H1 (cell line): ENCODE results near the gene HADH. TPM values are rescaled to one million over a fixed set of nuclear protein-coding genes. Genes with fewer than 3 reads are reported as not detected.

Source experiments
- ATF2 ChIP-seq: IDR thresholded peaks from 2 replicates; pipeline ENCODE4 v1.6.1; 2012; ENCODE audit warnings: low read length, inconsistent platforms
- ATF3 ChIP-seq: IDR thresholded peaks from 2 replicates; pipeline ENCODE4 v1.6.1; 2011; ENCODE audit warnings: low read depth, mild to moderate bottlenecking, low read length; ENCODE audit not compliant: insufficient read depth
- CTBP2 ChIP-seq: IDR thresholded peaks from 2 replicates; pipeline ENCODE4 v1.7.0; 2011; ENCODE audit warnings: borderline replicate concordance, mild to moderate bottlenecking, moderate library complexity, mixed read lengths, low read length; ENCODE audit not compliant: insufficient read depth, insufficient read length
- EGR1 ChIP-seq: IDR thresholded peaks from 2 replicates; pipeline ENCODE4 v1.6.1; 2011; ENCODE audit warnings: low read depth, low read length, borderline replicate concordance
- GABPA ChIP-seq: IDR thresholded peaks from 2 replicates; pipeline ENCODE4 v1.6.1; 2011; ENCODE audit warnings: mild to moderate bottlenecking, low read length, moderate library complexity, borderline replicate concordance; ENCODE audit not compliant: insufficient read depth
- GTF2F1 ChIP-seq: IDR thresholded peaks from 2 replicates; pipeline ENCODE4 v1.6.1; 2012; ENCODE audit warnings: low read depth, low read length, improper control_type of control experiment, borderline replicate concordance
- HDAC2 ChIP-seq, 2 experiments: fragments of 300-600 bp in 1 of 2; sonication (generic) in 1 of 2; IDR thresholded peaks; 2 replicates each; pipeline ENCODE4 v1.6.1; 2011 to 2012; ENCODE audit warnings: low read depth in 2 of 2, low read length in 2 of 2, mild to moderate bottlenecking in 2 of 2, moderate library complexity in 2 of 2, borderline replicate concordance in 1 of 2, inconsistent platforms in 1 of 2
- KDM4A ChIP-seq: IDR thresholded peaks from one replicate; pipeline ENCODE4 v1.7.1; 2012; ENCODE audit warnings: low read depth, mild to moderate bottlenecking, moderate library complexity, low read length, inconsistent platforms; ENCODE audit not compliant: severe bottlenecking
- POLR2A ChIP-seq, 2 experiments: IDR thresholded peaks; 1 replicate in 1 of 2; 2 replicates in 1 of 2; pipeline ENCODE4 v1.6.1; 2011; ENCODE audit warnings: low read depth in 2 of 2, low read length in 2 of 2, mild to moderate bottlenecking in 2 of 2; ENCODE audit errors: control extremely low read depth in 1 of 2
- POU5F1 ChIP-seq: IDR thresholded peaks from 2 replicates; pipeline ENCODE4 v1.6.1; 2011; ENCODE audit warnings: low read depth, mild to moderate bottlenecking, low read length, moderate library complexity
- RNF2 ChIP-seq: fragments of 200-900, 300-1000 bp; sonication (generic); IDR thresholded peaks from 2 replicates; pipeline ENCODE4 v1.7.1; 2016; ENCODE audit warnings: borderline replicate concordance, low read depth, mild to moderate bottlenecking, antibody characterized with exemption, low read length; ENCODE audit not compliant: poor library complexity, severe bottlenecking; ENCODE audit errors: missing control alignments
- SIN3A ChIP-seq, 2 experiments: IDR thresholded peaks in 1 of 2; conservative IDR thresholded peaks in 1 of 2; 2 replicates each; pipeline ENCODE4 v1.6.1; 2011 to 2012; ENCODE audit warnings: low read length in 2 of 2, improper control_type of control experiment in 1 of 2, low read depth in 1 of 2, mild to moderate bottlenecking in 1 of 2
- SP1 ChIP-seq: IDR thresholded peaks from 2 replicates; pipeline ENCODE4 v1.6.1; 2011; ENCODE audit warnings: low read depth, low read length
- TAF7 ChIP-seq: optimal IDR thresholded peaks from 2 replicates; pipeline ENCODE3; 2011; ENCODE audit warnings: low read depth, mild to moderate bottlenecking, inconsistent platforms, low read length, moderate library complexity, borderline replicate concordance
- TEAD4 ChIP-seq: IDR thresholded peaks from 2 replicates; pipeline ENCODE4 v1.6.1; 2012; ENCODE audit warnings: low read depth, low read length, inconsistent platforms, mixed read lengths
- YY1 ChIP-seq: IDR thresholded peaks from 2 replicates; pipeline ENCODE4 v1.6.1; 2011; ENCODE audit warnings: low read depth, mild to moderate bottlenecking, low read length
- ZNF274 ChIP-seq: IDR thresholded peaks from 2 replicates; pipeline ENCODE4 v1.7.0; 2012; ENCODE audit warnings: low read length, borderline replicate concordance; ENCODE audit errors: extremely low read depth
- polyA plus RNA-seq, 7 experiments: library from polyadenylated mRNA; depleted of rRNA in 3 of 7; stranded (reverse) in 5 of 7; unstranded in 2 of 7; fragments of >200 nt in 5 of 7; fragments of 200-250 nt in 2 of 7; gene quantifications; 1 replicate in 5 of 7; 2 replicates in 1 of 7; 4 replicates in 1 of 7; pipeline versions ENCODE4 v1.2.1 to v1.2.3, GENCODE V29; 2011 to 2013; ENCODE audit warnings: missing spikeins in 2 of 7, mixed read lengths in 2 of 7
- total RNA-seq: library from RNA; stranded (reverse); fragmentation: NEBNext Ultra II Directional; extraction: Animal tissue kit (Norgen Biotek cat#: 25700); gene quantifications from 2 replicates; pipeline ENCODE4 v1.2.1, GENCODE V29; 2021
- TF ChIP-seq, protein P1 (sequence below): IDR thresholded peaks from 2 replicates; pipeline ENCODE4 v1.6.1; 2012; ENCODE audit warnings: inconsistent platforms
- TF ChIP-seq, protein P2 (sequence below): IDR thresholded peaks from 2 replicates; pipeline ENCODE4 v1.6.1; 2012; ENCODE audit warnings: inconsistent platforms

HADH gene
- total and polyA plus RNA-seq, 2 of the 8 experiments (the other 6 are each of a cell fraction or from before 2014, with no cell fraction given) = 47.5 to 54.4 TPM

- TF ChIP-seq, protein P1, sequence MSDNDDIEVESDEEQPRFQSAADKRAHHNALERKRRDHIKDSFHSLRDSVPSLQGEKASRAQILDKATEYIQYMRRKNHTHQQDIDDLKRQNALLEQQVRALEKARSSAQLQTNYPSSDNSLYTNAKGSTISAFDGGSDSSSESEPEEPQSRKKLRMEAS = peak; percentile 94
- TF ChIP-seq TAF7 (peak; percentile 75), ATF3 (no peak), GABPA (no peak), RNF2 (peak; percentile 37), ZNF274 (no peak), GTF2F1 (no peak), POU5F1 (no peak), KDM4A (peak; percentile 100), POLR2A (IDR thresholded peaks at IDR 0.05; ENCODE audit: control extremely low read depth in 1 of 2, low read depth in 2 of 2, low read length in 2 of 2) (peak; percentile 47 to 84), CTBP2 (no peak), YY1 (no peak), SP1 (no peak), HDAC2 (IDR thresholded peaks at IDR 0.05; ENCODE audit: borderline replicate concordance in 1 of 2, low read depth in 2 of 2, low read length in 2 of 2) (0 out of 4 replicates have a peak, but pooled peaks of 1 of the 2 experiments have one; percentile 29), SIN3A (conservative IDR thresholded peaks at IDR 0.05 in 1 of 2, IDR thresholded peaks at IDR 0.05 in 1 of 2; ENCODE audit: low read depth in 1 of 2, low read length in 2 of 2) (peak in 1 of 2 experiments; percentile 58; a peak in 2 of 4 replicates), EGR1 (peak; percentile 47; the same call in 1 of the 2 replicates), ATF2 (no peak), TEAD4 (peak; percentile 12; the same call in 1 of the 2 replicates)
- TF ChIP-seq, protein P2, sequence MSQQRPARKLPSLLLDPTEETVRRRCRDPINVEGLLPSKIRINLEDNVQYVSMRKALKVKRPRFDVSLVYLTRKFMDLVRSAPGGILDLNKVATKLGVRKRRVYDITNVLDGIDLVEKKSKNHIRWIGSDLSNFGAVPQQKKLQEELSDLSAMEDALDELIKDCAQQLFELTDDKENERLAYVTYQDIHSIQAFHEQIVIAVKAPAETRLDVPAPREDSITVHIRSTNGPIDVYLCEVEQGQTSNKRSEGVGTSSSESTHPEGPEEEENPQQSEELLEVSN = peak; percentile 94
Measured at GRCh38 chr4:107989537-107990386, at the start of gene HADH (continued).
